ENCODE data around the gene CNOT6.

DNA sequence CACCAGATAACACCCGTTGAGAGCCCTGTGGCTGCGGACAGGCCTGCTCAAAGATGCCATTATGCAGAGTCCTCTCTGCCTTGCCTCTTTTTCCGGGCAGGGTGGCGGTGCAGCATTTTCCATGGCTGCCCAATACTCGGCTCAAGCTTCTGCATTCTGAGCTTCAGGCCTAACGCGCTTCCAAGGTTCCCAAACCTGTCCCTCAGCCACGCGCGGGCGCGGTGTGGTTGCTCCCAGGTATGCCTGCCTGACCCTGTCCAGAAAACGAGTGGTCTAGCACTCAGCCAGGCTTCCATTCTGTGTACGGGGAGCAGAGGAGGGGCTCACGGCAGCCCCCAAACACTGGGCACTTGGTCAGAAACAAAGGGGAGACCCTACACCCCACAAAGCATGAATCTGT is 27.9 kb upstream of the CNOT6 start:
- TF ChIP-seq YY1 (IDR thresholded peaks at IDR 0.05; ENCODE audit: insufficient read depth, insufficient read length) (no peak), ZNF274 (IDR thresholded peaks at IDR 0.05; ENCODE audit: low read depth, low read length) (no peak), SUZ12 (IDR thresholded peaks at IDR 0.05; ENCODE audit: extremely low read depth, insufficient read depth, insufficient read length) (no peak)

Data from NT2/D1 (cell line).